Panc1 (cell line): ENCODE results near the gene NTM. TPM values are rescaled to one million over a fixed set of nuclear protein-coding genes. Genes with fewer than 3 reads are reported as not detected.

ENCODE experiments used
- ATAC-seq: fragments of 200-7000 bp; cut with Tn5 transposase; 2 replicates; pipeline ENCODE4 v1.9.1; 2020; ENCODE audit warnings: mild to moderate bottlenecking, moderate library complexity
- BruUV-seq: library from RNA; stranded (reverse); fragments of 400-500 nt; replicated peaks from 2 replicates; lab custom pipeline; 2021; lab: Mats Ljungman, UMichigan
- CTCF ChIA-PET: fragments of 300-600 bp; sonication (Branson Sonifier 250); formaldehyde crosslinking; loops from one replicate; lab custom pipeline; 2022; ENCODE audit warnings: antibody characterized with exemption; lab: Charles Lee
- POLR2A ChIA-PET: fragments of 300-600 bp; sonication (Branson Sonifier 250); formaldehyde crosslinking; loops from one replicate; lab custom pipeline; 2022; ENCODE audit warnings: antibody characterized with exemption; lab: Charles Lee
- DNase-seq: peaks from one replicate; pipeline ENCODE4 v3.0.0-alpha.2; 2010; ENCODE audit warnings: low read depth, low spot score
- H3K27ac ChIP-seq: 2 replicates; pipeline ENCODE4 v1.5.1; 2011; ENCODE audit warnings: mild to moderate bottlenecking, low read length, inconsistent platforms
- H3K27me3 ChIP-seq: fragments of 200-500 bp; sonication (Bioruptor generic); 2 replicates; pipeline ENCODE4 v1.6.0; 2014; ENCODE audit warnings: low read length, inconsistent platforms; ENCODE audit not compliant: control insufficient read depth, insufficient read depth
- H3K36me3 ChIP-seq: fragments of 200-500 bp; sonication (Bioruptor generic); 2 replicates; pipeline ENCODE4 v1.5.1; 2014; ENCODE audit warnings: inconsistent platforms, mild to moderate bottlenecking, low read length, moderate library complexity; ENCODE audit not compliant: control insufficient read depth, insufficient read depth
- H3K4me1 ChIP-seq: 2 replicates; pipeline ENCODE4 v1.5.1; 2011; ENCODE audit warnings: inconsistent platforms, mild to moderate bottlenecking, low read length, moderate library complexity; ENCODE audit not compliant: control insufficient read depth, insufficient read depth
- H3K4me3 ChIP-seq, 2 experiments: 2 replicates each; pipeline ENCODE4 v1.5.1; 2011 to 2012; ENCODE audit warnings: low read depth in 2 of 2, low read length in 2 of 2, mild to moderate bottlenecking in 2 of 2, inconsistent platforms in 1 of 2, moderate library complexity in 1 of 2
- H3K9me3 ChIP-seq: fragments of 200-500 bp; sonication (Bioruptor generic); 2 replicates; pipeline ENCODE4 v1.5.1; 2014; ENCODE audit warnings: low read depth, mild to moderate bottlenecking, inconsistent platforms, low read length, moderate library complexity; ENCODE audit not compliant: control insufficient read depth, insufficient read depth
- CTCF ChIP-seq: fragments of 450-650 bp; IDR thresholded peaks from 2 replicates; pipeline ENCODE4 v1.5.1; 2017; ENCODE audit warnings: mild to moderate bottlenecking
- POLR2AphosphoS5 ChIP-seq: IDR thresholded peaks from 2 replicates; pipeline ENCODE4 v1.6.1; 2012; ENCODE audit warnings: mild to moderate bottlenecking, low read depth, low read length, moderate library complexity
- REST ChIP-seq, 2 experiments: IDR thresholded peaks; 2 replicates each; pipeline ENCODE4 v1.6.1; 2011 to 2012; ENCODE audit warnings: low read depth in 2 of 2, control low read depth in 1 of 2, low read length in 1 of 2, mild to moderate bottlenecking in 1 of 2, moderate library complexity in 1 of 2; ENCODE audit not compliant: insufficient read depth in 1 of 2
- SIN3A ChIP-seq: IDR thresholded peaks from 2 replicates; pipeline ENCODE4 v1.6.1; 2012; ENCODE audit warnings: low read depth, mild to moderate bottlenecking, low read length, moderate library complexity, borderline replicate concordance; ENCODE audit not compliant: insufficient read depth
- TCF7L2 ChIP-seq: IDR thresholded peaks from 2 replicates; pipeline ENCODE4 v1.6.1; 2011; ENCODE audit warnings: mild to moderate bottlenecking, low read depth, low read length, inconsistent platforms
- in situ Hi-C: cut with HindIII; loops from 2 replicates; pipeline ENCODE4 v1.10.0; 2016; ENCODE audit warnings: low sequenced_read_pairs, low pct_unique_long_range_greater_than_20kb
- intact Hi-C: fragments of 100-400 bp; cut with micrococcal nuclease; formaldehyde crosslinking; loops from one replicate; pipeline ENCODE4 v1.10.0; 2022; ENCODE audit not compliant: unreplicated experiment
- total RNA-seq: library from RNA; stranded (reverse); gene quantifications from one replicate; pipeline ENCODE4 v1.2.1, GENCODE V29; 2021; ENCODE audit not compliant: unreplicated experiment

NTM gene
- total RNA-seq, 1 experiment from 2014 or later: 0.10 TPM

- POLR2A ChIA-PET: no interaction called here
- Histone ChIP-seq H3K4me1 (no peaks in the 10 kb centered on the region), H3K4me3 (no peak overlapping the region)
Observed at GRCh38 chr11:132123854-132124835, 753.7 kb downstream of the NTM start.

GRCh38 chr11:132125988-132126871, 755.8 kb downstream of the NTM start:
- POLR2A ChIA-PET: no interaction called here

More at GRCh38 chr11:132123854-132124835, 753.7 kb downstream of the NTM start:
- Histone ChIP-seq H3K27me3 (peaks cover 5% of the 10 kb centered on the region), H3K36me3 (no peaks in the 10 kb centered on the region; the same call in 1 of the 2 replicates), H3K27ac (no peak overlapping the region), H3K9me3 (no peaks in the 10 kb centered on the region)
- DNase-seq (no peak), ATAC-seq (no peak)
- in situ Hi-C loops (no loop called here), intact Hi-C loops (loop anchor here (10.0 kb wide), 1 partner anchor 259 kb away; no protein-coding TSS in a partner anchor)
- BruUV-seq: no TSS peak
- CTCF ChIA-PET: no interaction called here
- TF ChIP-seq CTCF: no peak

More at GRCh38 chr11:132125988-132126871, 755.8 kb downstream of the NTM start:
- DNase-seq (no peak), ATAC-seq (peak; percentile 77)
- intact Hi-C loops (loop anchor here (10.0 kb wide), 1 partner anchor 261 kb away; no protein-coding TSS in a partner anchor), in situ Hi-C loops (no loop called here)
- H3K36me3 ChIP-seq: no peaks in the 10 kb centered on the region
- no TSS peak for BruUV-seq
- H3K4me3 ChIP-seq: peak overlapping the region in 1 of 2 experiments; percentile 25; a peak in 2 of 4 replicates
- no peaks in the 10 kb centered on the region for H3K4me1 ChIP-seq
- CTCF ChIA-PET: interaction anchor here (1.0 to 1.4 kb wide), 2 partner anchors 258 to 378 kb away, joined by 3 to 4 read pairs; no protein-coding TSS in a partner anchor
- no peaks in the 10 kb centered on the region for H3K9me3 ChIP-seq
- TF ChIP-seq SIN3A (no peak), REST (IDR thresholded peaks at IDR 0.05; ENCODE audit: insufficient read depth in 1 of 2, low read depth in 2 of 2, low read length in 1 of 2) (no peak), POLR2AphosphoS5 (no peak), CTCF (no peak), TCF7L2 (no peak)
- H3K27me3 ChIP-seq: no peaks in the 10 kb centered on the region
- no peak overlapping the region for H3K27ac ChIP-seq
